RPMI8226 (cell line): Measurements from ENCODE around the gene ZYX.
A peak's percentile ranks its signal among the peaks of the same experiment; 100 is the strongest.

Source experiments
- DNase-seq: peaks from one replicate; pipeline ENCODE4 v3.0.0-alpha.2; 2015

The ZYX gene, protein sequence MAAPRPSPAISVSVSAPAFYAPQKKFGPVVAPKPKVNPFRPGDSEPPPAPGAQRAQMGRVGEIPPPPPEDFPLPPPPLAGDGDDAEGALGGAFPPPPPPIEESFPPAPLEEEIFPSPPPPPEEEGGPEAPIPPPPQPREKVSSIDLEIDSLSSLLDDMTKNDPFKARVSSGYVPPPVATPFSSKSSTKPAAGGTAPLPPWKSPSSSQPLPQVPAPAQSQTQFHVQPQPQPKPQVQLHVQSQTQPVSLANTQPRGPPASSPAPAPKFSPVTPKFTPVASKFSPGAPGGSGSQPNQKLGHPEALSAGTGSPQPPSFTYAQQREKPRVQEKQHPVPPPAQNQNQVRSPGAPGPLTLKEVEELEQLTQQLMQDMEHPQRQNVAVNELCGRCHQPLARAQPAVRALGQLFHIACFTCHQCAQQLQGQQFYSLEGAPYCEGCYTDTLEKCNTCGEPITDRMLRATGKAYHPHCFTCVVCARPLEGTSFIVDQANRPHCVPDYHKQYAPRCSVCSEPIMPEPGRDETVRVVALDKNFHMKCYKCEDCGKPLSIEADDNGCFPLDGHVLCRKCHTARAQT

DNA sequence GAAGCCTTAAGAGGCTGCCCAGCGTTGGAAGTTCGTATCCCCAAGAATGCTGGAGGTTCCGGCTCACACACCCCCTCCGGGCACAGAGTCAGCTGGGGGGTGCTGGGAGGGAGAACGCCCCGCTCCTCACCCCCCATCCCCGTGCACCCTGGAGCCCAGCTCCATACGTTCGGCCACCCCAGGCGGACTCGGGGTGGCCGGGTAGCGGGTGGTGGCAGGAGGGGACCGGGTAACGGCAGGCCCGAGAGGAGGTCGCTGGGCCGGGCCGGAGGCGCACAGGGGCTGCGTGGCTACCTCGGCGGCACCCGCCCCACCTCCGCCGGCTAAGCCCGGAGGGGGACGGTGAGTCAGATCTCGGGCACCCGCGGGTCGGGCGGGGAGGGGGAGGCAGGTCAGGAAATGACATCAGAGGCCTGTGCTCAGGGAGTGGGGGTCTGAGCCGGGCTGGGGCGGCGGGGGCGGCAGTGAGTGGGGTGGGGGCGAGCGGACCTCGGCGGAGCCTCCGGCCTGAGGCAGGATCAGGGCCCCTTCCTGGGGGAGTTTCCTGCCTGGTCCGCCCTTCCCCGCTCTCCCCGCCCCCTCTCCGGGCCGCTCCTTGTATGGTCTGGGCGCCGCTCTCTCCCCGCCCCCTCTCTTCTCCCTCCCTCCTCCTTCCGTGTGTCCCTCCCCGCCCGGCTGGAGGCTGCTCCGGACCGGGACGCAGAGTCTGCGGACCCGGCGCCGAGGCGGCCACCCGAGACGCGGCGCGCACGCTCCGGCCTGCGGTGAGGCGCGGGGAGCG lies at the start of gene ZYX:
ZYX (plus strand) TSS at position 700 of the 781 bp plus-strand sequence. CDS start 227 bp downstream, outside the sequence.
- peak; percentile 84 for DNase-seq

- DNase-seq = no peak
These were observed 46.9 kb upstream of the ZYX start for GRCh38 chr7:143334244-143334643.

DNA sequence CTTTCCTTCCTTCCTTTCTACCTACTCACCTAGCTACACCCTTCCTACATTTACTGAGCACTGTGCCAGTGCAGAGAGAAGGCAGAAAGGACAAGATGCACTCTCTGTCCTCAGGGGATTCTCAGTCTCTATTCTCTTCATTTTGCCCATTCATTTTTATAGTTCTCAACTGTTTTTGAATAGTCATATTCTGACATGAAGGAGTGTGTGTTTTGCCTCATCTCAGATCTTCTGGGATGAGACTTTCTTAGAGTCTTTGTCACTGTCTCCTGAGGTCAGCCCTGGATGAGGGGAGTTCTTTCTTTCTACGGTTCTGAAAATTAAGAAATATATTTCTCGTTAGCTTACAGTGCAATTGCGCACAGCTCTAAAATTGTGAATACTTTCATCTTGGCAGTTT lies 43.9 kb upstream of the ZYX start:
- no peak for DNase-seq

DNA sequence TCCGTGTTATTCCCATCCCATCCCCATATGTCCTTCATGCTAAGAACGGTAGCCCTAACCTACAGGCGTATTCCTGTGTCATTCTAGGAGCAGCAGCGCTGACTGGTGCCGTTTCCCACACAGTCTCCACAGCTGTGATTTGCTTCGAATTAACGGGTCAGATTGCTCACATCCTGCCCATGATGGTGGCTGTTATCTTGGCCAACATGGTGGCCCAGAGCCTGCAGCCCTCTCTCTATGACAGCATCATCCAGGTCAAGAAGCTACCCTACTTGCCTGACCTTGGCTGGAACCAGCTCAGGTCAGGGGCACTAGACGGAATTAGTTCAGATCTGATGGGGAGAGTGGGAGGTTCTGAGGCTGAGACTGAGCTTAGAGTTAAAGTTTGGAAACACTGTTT lies 39.3 kb upstream of the ZYX start:
- DNase-seq = no peak

GRCh38 chr7:143343596-143343995 lies 37.5 kb upstream of the ZYX start:
- DNase-seq = no peak

DNA sequence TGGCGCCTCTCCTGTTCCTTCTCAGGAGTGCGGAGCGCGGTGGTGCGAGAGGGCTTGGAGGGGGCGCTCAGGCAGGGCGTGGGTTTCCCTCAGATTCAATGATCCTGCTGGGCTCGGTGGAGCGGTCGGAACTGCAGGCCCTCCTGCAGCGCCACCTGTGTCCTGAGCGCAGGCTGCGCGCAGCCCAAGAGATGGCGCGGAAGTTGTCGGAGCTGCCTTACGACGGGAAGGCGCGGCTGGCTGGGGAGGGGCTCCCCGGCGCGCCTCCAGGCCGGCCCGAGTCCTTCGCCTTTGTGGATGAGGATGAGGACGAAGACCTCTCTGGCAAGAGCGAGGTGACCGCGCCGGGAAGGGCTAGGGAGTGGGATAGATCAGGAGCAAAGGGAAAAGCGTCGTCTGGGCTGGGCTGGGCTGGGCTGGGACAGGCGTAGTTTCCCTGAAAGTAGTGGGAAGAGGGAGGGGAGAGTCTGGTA lies 35.7 kb upstream of the ZYX start:
- DNase-seq = peak; percentile 57

DNA sequence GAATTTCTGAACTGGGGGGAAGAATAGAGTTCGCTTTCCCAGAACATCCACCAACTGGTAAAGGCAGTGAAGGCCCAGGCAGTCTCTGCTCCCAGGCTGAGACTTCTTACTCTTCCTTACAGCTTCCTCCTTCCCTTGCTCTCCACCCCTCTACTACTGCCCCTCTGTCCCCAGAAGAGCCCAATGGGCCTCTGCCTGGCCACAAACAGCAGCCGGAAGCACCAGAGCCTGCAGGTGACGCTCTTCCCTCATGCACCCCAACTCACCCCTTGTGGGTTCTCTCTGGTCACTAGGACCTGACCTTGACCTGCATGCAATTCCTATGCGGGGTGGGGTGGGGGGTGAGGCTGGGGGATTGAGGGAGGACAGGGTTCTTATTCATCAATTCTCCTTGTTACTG lies 35.1 kb upstream of the ZYX start:
- no peak for DNase-seq

GRCh38 chr7:143347950-143348349 lies 33.2 kb upstream of the ZYX start:
- no peak for DNase-seq

- DNase-seq = no peak
These were observed 30.1 kb upstream of the ZYX start for GRCh38 chr7:143351060-143351459.

GRCh38 chr7:143351574-143351973 lies 29.6 kb upstream of the ZYX start:
- no peak for DNase-seq

DNA sequence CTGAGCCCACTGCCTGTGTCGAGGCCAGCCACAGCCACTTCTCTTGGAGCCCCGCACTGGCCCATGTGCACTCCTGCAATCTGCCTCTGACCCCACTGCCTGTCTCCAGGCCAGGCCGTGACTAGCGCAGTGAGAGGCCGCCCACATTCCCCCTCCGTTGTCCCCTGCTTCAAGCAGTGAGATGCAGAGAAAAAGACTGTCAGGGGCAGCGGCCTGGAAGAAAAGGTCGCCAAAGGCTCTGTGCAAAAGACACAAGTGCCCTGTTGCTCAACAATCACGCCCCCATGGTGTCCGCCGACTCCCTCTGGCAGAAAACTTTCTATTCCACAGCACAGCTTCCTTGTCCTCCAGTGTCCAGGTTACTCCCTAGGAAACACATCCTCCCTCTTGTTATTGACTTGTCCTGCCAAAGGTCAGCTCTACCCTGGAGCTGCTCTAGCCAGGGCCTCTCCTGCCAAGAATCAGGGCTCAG lies 28.6 kb upstream of the ZYX start:
- DNase-seq = no peak

DNA sequence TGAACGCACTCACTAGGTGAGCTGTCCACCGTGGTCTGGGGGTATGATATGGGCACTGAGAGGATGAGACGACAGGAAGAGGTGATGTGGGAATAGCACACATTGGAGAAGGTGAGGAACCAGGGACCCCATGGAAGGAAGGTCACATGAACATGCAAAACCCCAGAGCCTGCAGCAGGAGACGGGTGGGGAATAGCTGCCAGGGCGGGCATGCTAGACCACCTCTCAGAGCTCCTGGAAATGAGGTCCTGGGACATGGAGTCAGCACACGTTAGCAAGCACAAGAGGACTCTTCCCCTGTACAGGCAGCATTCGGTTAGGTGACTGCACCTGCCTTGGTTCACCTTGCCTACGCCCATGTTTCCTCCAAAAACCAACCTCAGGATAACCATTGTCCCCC lies 26.8 kb upstream of the ZYX start:
- DNase-seq = no peak

GRCh38 chr7:143354965-143355364 lies 26.2 kb upstream of the ZYX start:
- DNase-seq = no peak

GRCh38 chr7:143355450-143356385 lies 25.4 kb upstream of the ZYX start:
- peak; percentile 42 for DNase-seq

DNA sequence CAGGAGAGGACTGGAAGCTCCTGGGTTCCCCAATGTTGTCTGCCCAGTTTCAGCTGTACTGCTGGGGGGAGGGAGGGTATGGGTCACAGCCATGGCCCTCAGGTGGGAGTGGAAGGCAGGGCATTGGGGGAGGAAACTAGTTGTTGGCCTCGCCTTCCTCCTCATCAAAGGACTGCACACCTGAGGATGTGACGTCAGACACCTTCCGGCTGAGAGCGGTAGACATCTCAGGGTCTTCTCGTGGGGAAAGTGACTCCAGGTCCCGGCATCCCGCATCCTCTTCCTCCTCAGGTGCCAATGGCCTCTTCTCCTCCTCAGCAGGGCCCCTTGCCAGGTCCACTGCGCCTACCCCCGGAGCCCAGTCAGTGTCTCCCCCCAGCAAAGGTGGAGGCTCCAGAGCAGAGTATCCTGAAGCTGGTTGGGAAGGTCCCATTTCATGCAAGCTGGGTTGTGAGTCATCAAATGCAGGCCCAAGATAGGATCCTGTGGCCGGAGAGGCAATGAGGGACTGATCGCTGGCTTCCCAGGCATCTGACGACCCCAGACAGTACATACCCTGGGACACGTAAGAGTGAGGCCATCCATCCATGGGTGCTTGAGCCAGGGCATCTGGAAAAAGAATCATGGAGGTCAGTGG lies 24.6 kb upstream of the ZYX start:
- DNase-seq = no peak

DNA sequence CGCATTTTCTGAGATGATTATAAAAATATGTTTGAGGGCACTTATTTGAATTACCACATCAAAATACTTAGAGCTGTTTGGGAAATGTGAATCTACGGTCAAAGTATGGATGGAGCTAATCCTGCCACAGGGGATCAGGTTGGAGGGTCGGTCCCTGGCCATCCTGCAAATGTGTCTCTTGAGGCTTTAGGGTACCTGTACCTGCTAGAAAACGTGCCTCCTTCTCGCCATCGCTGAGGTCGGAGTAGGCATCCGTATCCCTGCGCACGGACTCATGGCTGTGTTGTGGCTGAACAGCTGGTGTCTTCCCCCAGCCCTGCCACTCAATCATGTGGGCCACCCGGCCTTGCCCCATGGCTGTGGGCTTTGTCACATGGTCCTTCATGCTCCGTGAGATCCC lies 22.5 kb upstream of the ZYX start:
- DNase-seq = no peak

- no peak for DNase-seq
These were observed 21.3 kb upstream of the ZYX start for GRCh38 chr7:143359771-143360353.

DNA sequence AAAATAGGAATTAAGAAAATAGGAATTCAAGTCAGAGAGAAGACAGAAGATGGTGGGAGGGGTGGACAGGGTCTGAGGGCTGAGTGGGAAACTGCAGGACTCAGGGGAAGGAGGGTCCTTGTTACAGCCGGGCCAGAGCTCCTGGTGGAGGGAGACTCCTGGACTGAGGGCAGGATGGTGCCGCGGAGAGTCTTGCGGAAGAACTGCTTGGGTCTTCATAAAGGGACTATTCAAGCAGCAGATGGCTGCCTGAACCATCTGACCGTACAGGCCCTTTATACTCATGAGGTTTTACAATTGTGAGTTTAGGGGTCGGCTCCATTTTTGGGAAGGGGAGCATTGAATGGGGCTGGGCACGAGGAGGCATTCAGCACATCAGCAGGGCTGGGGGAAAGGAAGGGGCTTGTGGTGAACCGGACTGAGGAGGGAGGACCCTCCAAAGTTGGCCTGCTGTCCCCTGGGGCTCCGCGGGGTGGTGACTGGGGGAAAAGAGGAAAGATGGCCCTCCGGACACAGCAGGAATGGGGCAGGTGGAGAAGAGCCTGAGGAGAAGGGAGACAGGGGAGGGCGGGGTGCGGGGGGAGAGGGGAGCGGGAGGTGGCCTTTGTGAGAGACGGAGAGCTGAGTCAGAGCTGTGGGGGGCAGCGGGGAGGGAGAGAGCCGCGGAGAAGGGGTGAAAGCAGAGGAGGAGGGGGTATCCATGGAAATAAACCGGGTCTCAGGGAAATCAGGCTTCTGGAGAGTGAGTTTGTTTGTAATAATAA lies 20.2 kb upstream of the ZYX start:
- DNase-seq = no peak

- DNase-seq = no peak
These were observed 19.5 kb upstream of the ZYX start for GRCh38 chr7:143361552-143362130.
